Measurements from ENCODE around the gene ZNF641.

ZNF641 gene

GRCh38 chr12:48296586-48297282 is 54.0 kb downstream of the ZNF641 start:
- Histone ChIP-seq H3K4me1 (ENCODE audit: insufficient read depth, low read length, severe bottlenecking) (no peaks in the 10 kb centered on the region), H2AFZ (ENCODE audit: low read length) (no peak overlapping the region), H3K9ac (ENCODE audit: low read length) (no peak overlapping the region), H4K20me1 (ENCODE audit: insufficient read depth, low read length) (no peaks in the 10 kb centered on the region), H3K4me2 (ENCODE audit: low read length) (no peak overlapping the region), H3K79me2 (ENCODE audit: insufficient read depth, low read length) (no peaks in the 10 kb centered on the region), H3K9me2 (ENCODE audit: low read depth, low read length) (no peaks in the 10 kb centered on the region), H3K27ac (ENCODE audit: low read depth, low read length, poor library complexity, severe bottlenecking) (no peak overlapping the region), H3K9me3 (ENCODE audit: low read length) (no peaks in the 10 kb centered on the region), H3F3A (ENCODE audit: insufficient read depth, low read length) (no peaks in the 10 kb centered on the region), H3K27me3 (ENCODE audit: insufficient read depth, low read length) (no peaks in the 10 kb centered on the region), H3K36me3 (ENCODE audit: insufficient read depth, low read length) (no peaks in the 10 kb centered on the region), H3K4me3 (ENCODE audit: low read depth, low read length, poor library complexity, severe bottlenecking) (no peak overlapping the region)
- TF ChIP-seq CTCF (IDR thresholded peaks at IDR 0.05; ENCODE audit: low read length) = no peak
- TF ChIP-seq EZH2 (IDR thresholded peaks at IDR 0.05; ENCODE audit: borderline replicate concordance, low read length) = no peak

- Histone ChIP-seq H3F3A (ENCODE audit: insufficient read depth, low read length) (no peaks in the 10 kb centered on the region), H2AFZ (ENCODE audit: low read length) (no peak overlapping the region), H3K36me3 (ENCODE audit: insufficient read depth, low read length) (no peaks in the 10 kb centered on the region), H3K27ac (ENCODE audit: low read depth, low read length, poor library complexity, severe bottlenecking) (no peak overlapping the region), H3K27me3 (ENCODE audit: insufficient read depth, low read length) (no peaks in the 10 kb centered on the region), H3K79me2 (ENCODE audit: insufficient read depth, low read length) (no peaks in the 10 kb centered on the region), H3K4me2 (ENCODE audit: low read length) (no peak overlapping the region), H4K20me1 (ENCODE audit: insufficient read depth, low read length) (no peaks in the 10 kb centered on the region), H3K4me3 (ENCODE audit: low read depth, low read length, poor library complexity, severe bottlenecking) (no peak overlapping the region), H3K9me3 (ENCODE audit: low read length) (no peaks in the 10 kb centered on the region), H3K9ac (ENCODE audit: low read length) (no peak overlapping the region), H3K9me2 (ENCODE audit: low read depth, low read length) (no peaks in the 10 kb centered on the region), H3K4me1 (ENCODE audit: insufficient read depth, low read length, severe bottlenecking) (no peaks in the 10 kb centered on the region)
- TF ChIP-seq EZH2 (IDR thresholded peaks at IDR 0.05; ENCODE audit: borderline replicate concordance, low read length) (no peak), CTCF (IDR thresholded peaks at IDR 0.05; ENCODE audit: low read length) (no peak)
These were observed 58.7 kb downstream of the ZNF641 start for GRCh38 chr12:48292040-48292439.

- no peaks in the 10 kb centered on the region for H3K27me3 ChIP-seq (ENCODE audit: insufficient read depth, low read length)
- no peaks in the 10 kb centered on the region for H4K20me1 ChIP-seq (ENCODE audit: insufficient read depth, low read length)
- TF ChIP-seq CTCF (IDR thresholded peaks at IDR 0.05; ENCODE audit: low read length) = no peak
- TF ChIP-seq EZH2 (IDR thresholded peaks at IDR 0.05; ENCODE audit: borderline replicate concordance, low read length) = no peak
These were observed 59.2 kb downstream of the ZNF641 start for GRCh38 chr12:48291511-48291910.

More at GRCh38 chr12:48291511-48291910, 59.2 kb downstream of the ZNF641 start:
- no peaks in the 10 kb centered on the region for H3K9me3 ChIP-seq (ENCODE audit: low read length)
- H3K4me3 ChIP-seq (ENCODE audit: low read depth, low read length, poor library complexity, severe bottlenecking) = no peak overlapping the region
- no peaks in the 10 kb centered on the region for H3F3A ChIP-seq (ENCODE audit: insufficient read depth, low read length)
- no peak overlapping the region for H3K27ac ChIP-seq (ENCODE audit: low read depth, low read length, poor library complexity, severe bottlenecking)
- H3K36me3 ChIP-seq (ENCODE audit: insufficient read depth, low read length) = no peaks in the 10 kb centered on the region
- no peaks in the 10 kb centered on the region for H3K4me1 ChIP-seq (ENCODE audit: insufficient read depth, low read length, severe bottlenecking)
- no peak overlapping the region for H3K9ac ChIP-seq (ENCODE audit: low read length)
- no peaks in the 10 kb centered on the region for H3K79me2 ChIP-seq (ENCODE audit: insufficient read depth, low read length)
- no peak overlapping the region for H3K4me2 ChIP-seq (ENCODE audit: low read length)
- H2AFZ ChIP-seq (ENCODE audit: low read length) = no peak overlapping the region
- H3K9me2 ChIP-seq (ENCODE audit: low read depth, low read length) = no peaks in the 10 kb centered on the region
